GM19099 (cell line): ENCODE results near the gene SEZ6.

ENCODE experiments used
- POLR2A ChIP-seq: IDR thresholded peaks from 3 replicates; pipeline ENCODE4 v1.6.1; 2011; ENCODE audit warnings: low read depth; ENCODE audit not compliant: insufficient read length; ENCODE audit errors: extremely low read depth

SEZ6 gene

GRCh38 chr17:29019475-29020181 is 13.8 kb upstream of the SEZ6 start:
- no peak for TF ChIP-seq POLR2A

- no peak for TF ChIP-seq POLR2A
These were observed 13.1 kb upstream of the SEZ6 start for GRCh38 chr17:29018788-29019474.

- no peak for TF ChIP-seq POLR2A
These were observed 10.7 kb upstream of the SEZ6 start for GRCh38 chr17:29016345-29017210.

- no peak for TF ChIP-seq POLR2A
These were observed 8.9 kb upstream of the SEZ6 start for GRCh38 chr17:29014716-29015115.

- no peak for TF ChIP-seq POLR2A
These were observed 6.7 kb upstream of the SEZ6 start for GRCh38 chr17:29012535-29012934.

- TF ChIP-seq POLR2A, result no peak
These were observed 4.8 kb upstream of the SEZ6 start for GRCh38 chr17:29010586-29010985.

- TF ChIP-seq POLR2A, result no peak
These were observed 4.3 kb upstream of the SEZ6 start for GRCh38 chr17:29010129-29010528.

- no peak for TF ChIP-seq POLR2A
These were observed 2.8 kb upstream of the SEZ6 start for GRCh38 chr17:29008591-29008990.

- no peak for TF ChIP-seq POLR2A
These were observed 2.1 kb upstream of the SEZ6 start for GRCh38 chr17:29007860-29008455.

GRCh38 chr17:29007456-29007855 is 1.6 kb upstream of the SEZ6 start:
- TF ChIP-seq POLR2A, result no peak

- no peak for TF ChIP-seq POLR2A
These were observed 1.6 kb downstream of the SEZ6 start for GRCh38 chr17:29004081-29004692.

GRCh38 chr17:29003289-29003688 is 2.5 kb downstream of the SEZ6 start:
- no peak for TF ChIP-seq POLR2A

- no peak for TF ChIP-seq POLR2A
These were observed 3.0 kb downstream of the SEZ6 start for GRCh38 chr17:29002811-29003210.

GRCh38 chr17:29000973-29001372 is 4.9 kb downstream of the SEZ6 start:
- no peak for TF ChIP-seq POLR2A

- no peak for TF ChIP-seq POLR2A
These were observed 6.6 kb downstream of the SEZ6 start for GRCh38 chr17:28999206-28999605.
